Brain microvascular endothelial cell (primary cell): ENCODE data around the gene MEI1.

ENCODE experiments used
- DNase-seq: peaks from one replicate; pipeline ENCODE4 v3.0.0-alpha.2; 2020
- H3K27ac ChIP-seq: fragments of 250-450 bp; sonication (Bioruptor Pico); 2 replicates; pipeline ENCODE4 v1.5.1; 2020; ENCODE audit warnings: mild to moderate bottlenecking, moderate library complexity
- H3K27me3 ChIP-seq: fragments of 250-450 bp; sonication (Bioruptor Pico); replicated peaks from 2 replicates; pipeline ENCODE4 v1.5.1; 2020; ENCODE audit warnings: mild to moderate bottlenecking
- H3K36me3 ChIP-seq: fragments of 250-450 bp; sonication (Bioruptor Pico); replicated peaks from 2 replicates; pipeline ENCODE4 v1.5.1; 2020; ENCODE audit warnings: mild to moderate bottlenecking
- H3K4me3 ChIP-seq: 2 replicates; pipeline ENCODE4 v1.5.1; 2011; ENCODE audit warnings: low read depth, mild to moderate bottlenecking, control low read depth, low read length, moderate library complexity
- in situ Hi-C: cut with HindIII; loops from 2 replicates; pipeline ENCODE4 v1.10.0; 2017; ENCODE audit warnings: low sequenced_read_pairs, low pct_ligation_motif_present
- TF ChIP-seq, protein P1 (sequence below): IDR thresholded peaks from 2 replicates; pipeline ENCODE4 v1.5.1; 2011; ENCODE audit warnings: low read depth, mild to moderate bottlenecking, moderate library complexity, low read length, control low read depth, inconsistent platforms; ENCODE audit errors: missing control alignments

The MEI1 gene

DNA sequence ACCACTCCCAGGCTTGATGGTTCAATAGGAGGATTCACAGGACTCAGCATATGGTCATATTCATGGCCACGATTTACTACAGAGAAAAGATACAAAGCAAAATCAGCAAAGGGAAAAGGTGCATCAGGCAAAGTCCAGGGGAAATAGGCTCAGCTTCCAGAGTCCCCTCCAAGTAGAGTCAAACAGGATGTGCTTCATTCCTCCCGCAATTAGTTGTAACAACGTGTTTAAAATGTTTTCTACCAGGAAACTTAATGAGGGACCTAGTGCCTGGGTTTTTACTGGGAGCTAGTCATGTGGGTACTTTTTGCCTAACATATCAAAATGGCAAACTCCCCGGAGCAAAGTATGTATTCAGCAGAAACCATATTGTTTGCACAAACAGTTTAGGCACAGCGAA, 118.7 kb downstream of the MEI1 start:
- in situ Hi-C loops, result no loop called here
- TF ChIP-seq, protein P1, sequence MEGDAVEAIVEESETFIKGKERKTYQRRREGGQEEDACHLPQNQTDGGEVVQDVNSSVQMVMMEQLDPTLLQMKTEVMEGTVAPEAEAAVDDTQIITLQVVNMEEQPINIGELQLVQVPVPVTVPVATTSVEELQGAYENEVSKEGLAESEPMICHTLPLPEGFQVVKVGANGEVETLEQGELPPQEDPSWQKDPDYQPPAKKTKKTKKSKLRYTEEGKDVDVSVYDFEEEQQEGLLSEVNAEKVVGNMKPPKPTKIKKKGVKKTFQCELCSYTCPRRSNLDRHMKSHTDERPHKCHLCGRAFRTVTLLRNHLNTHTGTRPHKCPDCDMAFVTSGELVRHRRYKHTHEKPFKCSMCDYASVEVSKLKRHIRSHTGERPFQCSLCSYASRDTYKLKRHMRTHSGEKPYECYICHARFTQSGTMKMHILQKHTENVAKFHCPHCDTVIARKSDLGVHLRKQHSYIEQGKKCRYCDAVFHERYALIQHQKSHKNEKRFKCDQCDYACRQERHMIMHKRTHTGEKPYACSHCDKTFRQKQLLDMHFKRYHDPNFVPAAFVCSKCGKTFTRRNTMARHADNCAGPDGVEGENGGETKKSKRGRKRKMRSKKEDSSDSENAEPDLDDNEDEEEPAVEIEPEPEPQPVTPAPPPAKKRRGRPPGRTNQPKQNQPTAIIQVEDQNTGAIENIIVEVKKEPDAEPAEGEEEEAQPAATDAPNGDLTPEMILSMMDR, result no peak
- Histone ChIP-seq H3K27me3 (no peaks in the 10 kb centered on the region), H3K4me3 (no peak overlapping the region), H3K36me3 (peaks cover 4% of the 10 kb centered on the region), H3K27ac (no peak overlapping the region)
- no peak for DNase-seq

DNA sequence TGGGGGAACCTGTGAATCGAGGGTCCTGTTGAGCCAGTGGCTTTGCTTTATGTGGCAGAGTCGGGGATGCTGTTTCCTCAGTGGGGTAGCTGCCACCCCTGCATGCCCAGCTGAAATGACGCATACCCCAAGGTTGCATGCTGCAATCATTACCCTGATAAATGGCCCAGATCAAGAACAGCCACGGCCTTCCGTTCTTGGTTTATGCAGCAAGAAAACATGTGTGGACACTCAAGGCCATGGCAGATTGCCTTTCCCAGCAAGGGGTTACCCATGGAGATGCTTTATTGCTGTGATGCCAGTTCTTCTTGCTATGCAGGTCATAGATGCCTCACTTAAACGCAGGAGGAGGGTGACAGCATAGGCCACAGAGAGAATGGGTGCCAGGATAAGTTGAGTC, 119.3 kb downstream of the MEI1 start:
- in situ Hi-C loops, result no loop called here
- TF ChIP-seq, protein P1, result no peak
- H3K4me3 ChIP-seq, result no peak overlapping the region
- DNase-seq, result no peak
- peaks cover 4% of the 10 kb centered on the region for H3K36me3 ChIP-seq
- H3K27me3 ChIP-seq, result no peaks in the 10 kb centered on the region
- no peak overlapping the region for H3K27ac ChIP-seq

DNA sequence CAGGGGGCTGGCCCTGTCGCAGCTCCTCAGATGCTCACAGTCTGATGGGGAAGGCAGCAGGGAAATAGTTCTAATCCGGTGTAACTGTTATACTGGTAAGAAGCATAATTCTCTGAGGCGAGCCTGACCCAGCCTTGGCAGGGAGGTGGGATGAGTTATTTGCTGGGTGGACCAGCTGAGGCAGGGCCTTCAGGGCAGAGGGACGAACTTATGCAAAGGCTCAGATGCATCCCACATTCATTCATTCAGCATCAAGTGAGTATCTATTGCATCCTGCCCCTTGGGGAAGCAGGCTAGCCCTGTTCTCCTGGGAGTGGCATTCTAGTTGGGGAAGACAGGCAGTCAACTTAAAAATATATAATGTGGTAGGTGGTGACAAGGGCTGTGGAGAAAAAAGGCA, 120.0 kb downstream of the MEI1 start:
- Histone ChIP-seq H3K27me3 (no peaks in the 10 kb centered on the region), H3K36me3 (peaks cover 4% of the 10 kb centered on the region), H3K4me3 (no peak overlapping the region), H3K27ac (no peak overlapping the region)
- no peak for DNase-seq
- in situ Hi-C loops, result no loop called here
- TF ChIP-seq, protein P1, result no peak

DNA sequence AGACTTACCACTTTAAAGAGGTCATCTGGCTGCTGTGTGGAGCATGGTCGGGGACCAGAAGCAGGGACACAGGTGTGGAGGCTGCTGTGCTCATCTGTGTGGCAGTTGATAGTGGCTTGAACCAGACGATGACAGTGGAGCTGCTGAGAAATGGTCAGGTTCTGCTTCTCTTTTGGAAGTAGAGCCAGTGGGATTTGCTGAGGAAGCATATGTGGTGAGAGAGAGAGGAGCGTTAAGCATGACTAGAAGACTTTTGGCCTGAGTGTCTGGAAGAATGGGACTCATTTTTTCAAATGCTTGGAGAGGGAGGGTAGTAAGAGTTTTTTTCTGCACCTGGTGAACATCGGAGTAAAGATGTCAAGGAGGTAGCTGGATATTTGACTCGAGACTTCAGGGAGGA, 121.1 kb downstream of the MEI1 start:
- in situ Hi-C loops, result no loop called here

DNA sequence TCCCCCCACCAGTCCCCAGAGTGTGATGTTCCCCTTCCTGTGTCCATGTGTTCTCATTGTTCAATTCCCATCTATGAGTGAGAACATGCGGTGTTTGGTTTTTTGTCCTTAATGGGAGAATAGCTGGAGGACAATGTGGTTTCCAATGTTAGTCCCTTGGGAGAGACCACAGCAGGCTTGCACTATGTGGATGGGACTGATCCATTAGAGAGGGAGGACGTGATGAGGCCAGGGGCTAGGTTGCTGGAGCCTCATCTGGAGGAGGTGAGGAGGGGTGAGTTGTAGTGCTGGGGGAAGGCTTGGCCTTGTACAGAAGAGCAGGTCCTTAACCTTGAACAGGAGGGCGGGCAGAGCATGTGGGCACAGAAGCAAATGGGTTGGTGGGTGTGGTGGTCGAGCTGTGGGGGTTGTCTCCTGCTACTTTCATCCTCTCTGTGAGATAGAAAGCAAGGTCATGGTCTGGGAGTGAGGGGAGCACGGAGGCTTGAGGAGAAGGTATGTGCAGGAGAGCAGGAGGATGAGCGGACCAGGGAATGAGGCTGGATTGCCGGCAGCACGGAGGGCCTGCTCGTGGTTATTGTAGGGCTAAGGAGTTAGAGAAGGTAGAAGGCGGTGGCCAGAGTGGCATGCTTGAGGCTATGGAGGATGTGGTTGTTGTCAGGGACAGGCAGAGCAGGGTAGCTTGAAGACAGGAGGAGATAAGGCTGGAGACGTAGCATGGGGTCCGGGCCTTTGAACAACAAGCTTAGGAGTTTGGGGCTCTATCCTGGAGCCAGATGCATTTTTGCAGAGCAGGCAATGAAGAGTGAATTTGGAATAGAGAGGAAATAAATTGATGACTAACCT, 122.4 kb downstream of the MEI1 start:
- Histone ChIP-seq H3K27me3 (no peaks in the 10 kb centered on the region), H3K27ac (no peak overlapping the region), H3K36me3 (no peaks in the 10 kb centered on the region), H3K4me3 (no peak overlapping the region)
- TF ChIP-seq, protein P1, result no peak
- in situ Hi-C loops, result no loop called here
- no peak for DNase-seq

More for the DNA sequence above, 121.1 kb downstream of the MEI1 start:
- no peak overlapping the region for H3K4me3 ChIP-seq
- no peak for DNase-seq
- TF ChIP-seq, protein P1, result no peak
- no peaks in the 10 kb centered on the region for H3K27me3 ChIP-seq
- H3K36me3 ChIP-seq, result peaks cover 4% of the 10 kb centered on the region
- no peak overlapping the region for H3K27ac ChIP-seq
